WTC11 (cell line): ENCODE data around the gene HSD3B7. TPM values are rescaled to one million over a fixed set of nuclear protein-coding genes. Genes with fewer than 3 reads are reported as not detected.
A peak's percentile ranks its signal among the peaks of the same experiment; 100 is the strongest.

ENCODE experiments used
- CREM ChIP-seq: sonication (generic); formaldehyde crosslinking; IDR thresholded peaks from 2 replicates; pipeline ENCODE4 v1.8.1; 2022; ENCODE audit warnings: mild to moderate bottlenecking, missing genetic modification reagents, moderate library complexity
- ERG ChIP-seq: fragments of 250-450 bp; sonication (Bioruptor Pico); IDR thresholded peaks from 2 replicates; pipeline ENCODE4 v1.8.0; 2021; ENCODE audit warnings: mild to moderate bottlenecking
- FOXK1 ChIP-seq: sonication (generic); formaldehyde crosslinking; IDR thresholded peaks from 2 replicates; pipeline ENCODE4 v1.8.0; 2022; ENCODE audit warnings: mild to moderate bottlenecking, moderate library complexity, missing genetic modification reagents
- FOXP1 ChIP-seq: sonication (generic); formaldehyde crosslinking; IDR thresholded peaks from 2 replicates; pipeline ENCODE4 v1.8.0; 2022; ENCODE audit warnings: missing genetic modification reagents, mild to moderate bottlenecking, moderate library complexity, borderline replicate concordance
- NFATC4 ChIP-seq: fragments of 250-450 bp; sonication (Bioruptor Pico); IDR thresholded peaks from 2 replicates; pipeline ENCODE4 v1.9.0; 2021; ENCODE audit warnings: mild to moderate bottlenecking
- NR1H2 ChIP-seq: sonication (generic); formaldehyde crosslinking; IDR thresholded peaks from 2 replicates; pipeline ENCODE4 v1.9.0; 2021; ENCODE audit warnings: mild to moderate bottlenecking, moderate library complexity, missing genetic modification reagents
- PRRX2 ChIP-seq: fragments of 250-450 bp; sonication (Bioruptor Pico); IDR thresholded peaks from 2 replicates; pipeline ENCODE4 v1.8.0; 2021; ENCODE audit warnings: mild to moderate bottlenecking
- SMAD4 ChIP-seq: sonication (generic); formaldehyde crosslinking; IDR thresholded peaks from 2 replicates; pipeline ENCODE4 v1.8.0; 2022; ENCODE audit warnings: mild to moderate bottlenecking, missing genetic modification reagents
- SOX15 ChIP-seq: fragments of 250-450 bp; sonication (Bioruptor Pico); IDR thresholded peaks from 2 replicates; pipeline ENCODE4 v1.9.0; 2021; ENCODE audit warnings: mild to moderate bottlenecking
- TCF7 ChIP-seq: sonication (generic); formaldehyde crosslinking; IDR thresholded peaks from 2 replicates; pipeline ENCODE4 v1.8.0; 2022; ENCODE audit warnings: mild to moderate bottlenecking, low read depth, missing genetic modification reagents, moderate library complexity
- TEAD4 ChIP-seq: sonication (generic); formaldehyde crosslinking; IDR thresholded peaks from 2 replicates; pipeline ENCODE4 v1.8.0; 2022; ENCODE audit warnings: mild to moderate bottlenecking, missing genetic modification reagents
- ZMAT4 ChIP-seq: fragments of 250-450 bp; sonication (Bioruptor Pico); IDR thresholded peaks from 2 replicates; pipeline ENCODE4 v1.9.0; 2021; ENCODE audit warnings: mild to moderate bottlenecking
- ZNF121 ChIP-seq: sonication (generic); formaldehyde crosslinking; IDR thresholded peaks from 2 replicates; pipeline ENCODE4 v1.8.0; 2023; ENCODE audit warnings: missing genetic modification reagents
- ZNF138 ChIP-seq: sonication (generic); formaldehyde crosslinking; conservative IDR thresholded peaks from 2 replicates; pipeline ENCODE4 v1.8.1; 2022; ENCODE audit warnings: mild to moderate bottlenecking, moderate library complexity, missing genetic modification reagents
- ZNF416 ChIP-seq: fragments of 250-450 bp; sonication (Bioruptor Pico); IDR thresholded peaks from 2 replicates; pipeline ENCODE4 v1.9.0; 2021; ENCODE audit warnings: mild to moderate bottlenecking, inconsistent platforms
- total RNA-seq: library from RNA; stranded (reverse); gene quantifications from 3 replicates; pipeline ENCODE4 v1.2.3, GENCODE V29; 2021
- TF ChIP-seq, protein P1 (sequence below): sonication (generic); formaldehyde crosslinking; conservative IDR thresholded peaks from 2 replicates; pipeline ENCODE4 v1.8.1; 2023; ENCODE audit warnings: mild to moderate bottlenecking, low read depth, missing genetic modification reagents, moderate library complexity
- TF ChIP-seq, protein P2 (sequence below): fragments of 250-450 bp; sonication (Bioruptor Pico); IDR thresholded peaks from 2 replicates; pipeline ENCODE4 v1.9.0; 2021; ENCODE audit warnings: moderate library complexity, mild to moderate bottlenecking, inconsistent platforms, borderline replicate concordance
- TF ChIP-seq, protein P3 (sequence below): sonication (generic); formaldehyde crosslinking; IDR thresholded peaks from 2 replicates; pipeline ENCODE4 v1.8.0; 2022; ENCODE audit warnings: mild to moderate bottlenecking, missing genetic modification reagents
- TF ChIP-seq, protein P4 (sequence below): sonication (generic); formaldehyde crosslinking; IDR thresholded peaks from 2 replicates; pipeline ENCODE4 v1.8.0; 2023; ENCODE audit warnings: missing genetic modification reagents, mild to moderate bottlenecking, borderline replicate concordance
- TF ChIP-seq, protein P5 (sequence below): fragments of 250-450 bp; sonication (Bioruptor Pico); IDR thresholded peaks from 2 replicates; pipeline ENCODE4 v1.9.0; 2021; ENCODE audit warnings: mild to moderate bottlenecking, borderline replicate concordance
- TF ChIP-seq, protein P6 (sequence below): sonication (generic); formaldehyde crosslinking; IDR thresholded peaks from 2 replicates; pipeline ENCODE4 v1.8.0; 2022; ENCODE audit warnings: mild to moderate bottlenecking, missing genetic modification reagents

HSD3B7 gene
- total RNA-seq, 1 experiment from 2014 or later = 4.5 TPM

- TF ChIP-seq PRRX2 = 0 out of 2 replicates have a peak, but pooled peaks have one; percentile 7
- TF ChIP-seq, protein P1, sequence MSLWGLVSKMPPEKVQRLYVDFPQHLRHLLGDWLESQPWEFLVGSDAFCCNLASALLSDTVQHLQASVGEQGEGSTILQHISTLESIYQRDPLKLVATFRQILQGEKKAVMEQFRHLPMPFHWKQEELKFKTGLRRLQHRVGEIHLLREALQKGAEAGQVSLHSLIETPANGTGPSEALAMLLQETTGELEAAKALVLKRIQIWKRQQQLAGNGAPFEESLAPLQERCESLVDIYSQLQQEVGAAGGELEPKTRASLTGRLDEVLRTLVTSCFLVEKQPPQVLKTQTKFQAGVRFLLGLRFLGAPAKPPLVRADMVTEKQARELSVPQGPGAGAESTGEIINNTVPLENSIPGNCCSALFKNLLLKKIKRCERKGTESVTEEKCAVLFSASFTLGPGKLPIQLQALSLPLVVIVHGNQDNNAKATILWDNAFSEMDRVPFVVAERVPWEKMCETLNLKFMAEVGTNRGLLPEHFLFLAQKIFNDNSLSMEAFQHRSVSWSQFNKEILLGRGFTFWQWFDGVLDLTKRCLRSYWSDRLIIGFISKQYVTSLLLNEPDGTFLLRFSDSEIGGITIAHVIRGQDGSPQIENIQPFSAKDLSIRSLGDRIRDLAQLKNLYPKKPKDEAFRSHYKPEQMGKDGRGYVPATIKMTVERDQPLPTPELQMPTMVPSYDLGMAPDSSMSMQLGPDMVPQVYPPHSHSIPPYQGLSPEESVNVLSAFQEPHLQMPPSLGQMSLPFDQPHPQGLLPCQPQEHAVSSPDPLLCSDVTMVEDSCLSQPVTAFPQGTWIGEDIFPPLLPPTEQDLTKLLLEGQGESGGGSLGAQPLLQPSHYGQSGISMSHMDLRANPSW (CRISPR knock-in tag) = no peak
- no peak for TF ChIP-seq ZNF121 (CRISPR knock-in tag)
- no peak for TF ChIP-seq NFATC4 (CRISPR knock-in tag)
- TF ChIP-seq CREM (CRISPR knock-in tag) = 0 out of 2 replicates have a peak, but pooled peaks have one; percentile 27
- TF ChIP-seq, protein P2, sequence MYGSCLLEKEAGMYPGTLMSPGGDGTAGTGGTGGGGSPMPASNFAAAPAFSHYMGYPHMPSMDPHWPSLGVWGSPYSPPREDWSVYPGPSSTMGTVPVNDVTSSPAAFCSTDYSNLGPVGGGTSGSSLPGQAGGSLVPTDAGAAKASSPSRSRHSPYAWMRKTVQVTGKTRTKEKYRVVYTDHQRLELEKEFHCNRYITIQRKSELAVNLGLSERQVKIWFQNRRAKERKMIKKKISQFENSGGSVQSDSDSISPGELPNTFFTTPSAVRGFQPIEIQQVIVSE (CRISPR knock-in tag) = no peak
- TF ChIP-seq, protein P3, sequence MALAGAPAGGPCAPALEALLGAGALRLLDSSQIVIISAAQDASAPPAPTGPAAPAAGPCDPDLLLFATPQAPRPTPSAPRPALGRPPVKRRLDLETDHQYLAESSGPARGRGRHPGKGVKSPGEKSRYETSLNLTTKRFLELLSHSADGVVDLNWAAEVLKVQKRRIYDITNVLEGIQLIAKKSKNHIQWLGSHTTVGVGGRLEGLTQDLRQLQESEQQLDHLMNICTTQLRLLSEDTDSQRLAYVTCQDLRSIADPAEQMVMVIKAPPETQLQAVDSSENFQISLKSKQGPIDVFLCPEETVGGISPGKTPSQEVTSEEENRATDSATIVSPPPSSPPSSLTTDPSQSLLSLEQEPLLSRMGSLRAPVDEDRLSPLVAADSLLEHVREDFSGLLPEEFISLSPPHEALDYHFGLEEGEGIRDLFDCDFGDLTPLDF (CRISPR knock-in tag) = no peak; the same call in 1 of the 2 replicates
- TF ChIP-seq ZMAT4 (CRISPR knock-in tag) = peak; percentile 51; the same call in 1 of the 2 replicates
- TF ChIP-seq FOXP1 (CRISPR knock-in tag) = no peak; the same call in 1 of the 2 replicates
- TF ChIP-seq, protein P4, sequence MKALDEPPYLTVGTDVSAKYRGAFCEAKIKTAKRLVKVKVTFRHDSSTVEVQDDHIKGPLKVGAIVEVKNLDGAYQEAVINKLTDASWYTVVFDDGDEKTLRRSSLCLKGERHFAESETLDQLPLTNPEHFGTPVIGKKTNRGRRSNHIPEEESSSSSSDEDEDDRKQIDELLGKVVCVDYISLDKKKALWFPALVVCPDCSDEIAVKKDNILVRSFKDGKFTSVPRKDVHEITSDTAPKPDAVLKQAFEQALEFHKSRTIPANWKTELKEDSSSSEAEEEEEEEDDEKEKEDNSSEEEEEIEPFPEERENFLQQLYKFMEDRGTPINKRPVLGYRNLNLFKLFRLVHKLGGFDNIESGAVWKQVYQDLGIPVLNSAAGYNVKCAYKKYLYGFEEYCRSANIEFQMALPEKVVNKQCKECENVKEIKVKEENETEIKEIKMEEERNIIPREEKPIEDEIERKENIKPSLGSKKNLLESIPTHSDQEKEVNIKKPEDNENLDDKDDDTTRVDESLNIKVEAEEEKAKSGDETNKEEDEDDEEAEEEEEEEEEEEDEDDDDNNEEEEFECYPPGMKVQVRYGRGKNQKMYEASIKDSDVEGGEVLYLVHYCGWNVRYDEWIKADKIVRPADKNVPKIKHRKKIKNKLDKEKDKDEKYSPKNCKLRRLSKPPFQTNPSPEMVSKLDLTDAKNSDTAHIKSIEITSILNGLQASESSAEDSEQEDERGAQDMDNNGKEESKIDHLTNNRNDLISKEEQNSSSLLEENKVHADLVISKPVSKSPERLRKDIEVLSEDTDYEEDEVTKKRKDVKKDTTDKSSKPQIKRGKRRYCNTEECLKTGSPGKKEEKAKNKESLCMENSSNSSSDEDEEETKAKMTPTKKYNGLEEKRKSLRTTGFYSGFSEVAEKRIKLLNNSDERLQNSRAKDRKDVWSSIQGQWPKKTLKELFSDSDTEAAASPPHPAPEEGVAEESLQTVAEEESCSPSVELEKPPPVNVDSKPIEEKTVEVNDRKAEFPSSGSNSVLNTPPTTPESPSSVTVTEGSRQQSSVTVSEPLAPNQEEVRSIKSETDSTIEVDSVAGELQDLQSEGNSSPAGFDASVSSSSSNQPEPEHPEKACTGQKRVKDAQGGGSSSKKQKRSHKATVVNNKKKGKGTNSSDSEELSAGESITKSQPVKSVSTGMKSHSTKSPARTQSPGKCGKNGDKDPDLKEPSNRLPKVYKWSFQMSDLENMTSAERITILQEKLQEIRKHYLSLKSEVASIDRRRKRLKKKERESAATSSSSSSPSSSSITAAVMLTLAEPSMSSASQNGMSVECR = peak; percentile 62; the same call in 1 of the 2 replicates
- TF ChIP-seq TEAD4 (CRISPR knock-in tag) = no peak; the same call in 1 of the 2 replicates
- TF ChIP-seq NR1H2 (CRISPR knock-in tag) = no peak
- no peak for TF ChIP-seq ZNF138 (CRISPR knock-in tag)
- TF ChIP-seq, protein P5, sequence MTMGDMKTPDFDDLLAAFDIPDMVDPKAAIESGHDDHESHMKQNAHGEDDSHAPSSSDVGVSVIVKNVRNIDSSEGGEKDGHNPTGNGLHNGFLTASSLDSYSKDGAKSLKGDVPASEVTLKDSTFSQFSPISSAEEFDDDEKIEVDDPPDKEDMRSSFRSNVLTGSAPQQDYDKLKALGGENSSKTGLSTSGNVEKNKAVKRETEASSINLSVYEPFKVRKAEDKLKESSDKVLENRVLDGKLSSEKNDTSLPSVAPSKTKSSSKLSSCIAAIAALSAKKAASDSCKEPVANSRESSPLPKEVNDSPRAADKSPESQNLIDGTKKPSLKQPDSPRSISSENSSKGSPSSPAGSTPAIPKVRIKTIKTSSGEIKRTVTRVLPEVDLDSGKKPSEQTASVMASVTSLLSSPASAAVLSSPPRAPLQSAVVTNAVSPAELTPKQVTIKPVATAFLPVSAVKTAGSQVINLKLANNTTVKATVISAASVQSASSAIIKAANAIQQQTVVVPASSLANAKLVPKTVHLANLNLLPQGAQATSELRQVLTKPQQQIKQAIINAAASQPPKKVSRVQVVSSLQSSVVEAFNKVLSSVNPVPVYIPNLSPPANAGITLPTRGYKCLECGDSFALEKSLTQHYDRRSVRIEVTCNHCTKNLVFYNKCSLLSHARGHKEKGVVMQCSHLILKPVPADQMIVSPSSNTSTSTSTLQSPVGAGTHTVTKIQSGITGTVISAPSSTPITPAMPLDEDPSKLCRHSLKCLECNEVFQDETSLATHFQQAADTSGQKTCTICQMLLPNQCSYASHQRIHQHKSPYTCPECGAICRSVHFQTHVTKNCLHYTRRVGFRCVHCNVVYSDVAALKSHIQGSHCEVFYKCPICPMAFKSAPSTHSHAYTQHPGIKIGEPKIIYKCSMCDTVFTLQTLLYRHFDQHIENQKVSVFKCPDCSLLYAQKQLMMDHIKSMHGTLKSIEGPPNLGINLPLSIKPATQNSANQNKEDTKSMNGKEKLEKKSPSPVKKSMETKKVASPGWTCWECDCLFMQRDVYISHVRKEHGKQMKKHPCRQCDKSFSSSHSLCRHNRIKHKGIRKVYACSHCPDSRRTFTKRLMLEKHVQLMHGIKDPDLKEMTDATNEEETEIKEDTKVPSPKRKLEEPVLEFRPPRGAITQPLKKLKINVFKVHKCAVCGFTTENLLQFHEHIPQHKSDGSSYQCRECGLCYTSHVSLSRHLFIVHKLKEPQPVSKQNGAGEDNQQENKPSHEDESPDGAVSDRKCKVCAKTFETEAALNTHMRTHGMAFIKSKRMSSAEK (CRISPR knock-in tag) = no peak
- TF ChIP-seq ZNF416 (CRISPR knock-in tag) = 0 out of 2 replicates have a peak, but pooled peaks have one; percentile 34
- TF ChIP-seq, protein P6, sequence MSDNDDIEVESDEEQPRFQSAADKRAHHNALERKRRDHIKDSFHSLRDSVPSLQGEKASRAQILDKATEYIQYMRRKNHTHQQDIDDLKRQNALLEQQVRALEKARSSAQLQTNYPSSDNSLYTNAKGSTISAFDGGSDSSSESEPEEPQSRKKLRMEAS (CRISPR knock-in tag) = peak; percentile 64
- TF ChIP-seq ERG (CRISPR knock-in tag) = no peak; the same call in 1 of the 2 replicates
- TF ChIP-seq SOX15 (CRISPR knock-in tag) = no peak
- TF ChIP-seq SMAD4 (CRISPR knock-in tag) = no peak
- no peak for TF ChIP-seq TCF7 (CRISPR knock-in tag)
- peak; percentile 46 for TF ChIP-seq FOXK1 (CRISPR knock-in tag)
These were observed 27.4 kb upstream of the HSD3B7 start, which contains the start of gene SETD1A (continued) for GRCh38 chr16:30957456-30958174.
